CD4-positive, alpha-beta T cell treated with Interleukin-15 for 4 hours (primary cell): ENCODE measurements around the gene TECPR2.

Experiments used
- DNase-seq: peaks from one replicate; pipeline ENCODE4 v3.0.0-alpha.2; 2020; ENCODE audit warnings: low spot score

The TECPR2 gene

GRCh38 chr14:102424520-102424919 lies 61.8 kb downstream of the TECPR2 start:
- no peak for DNase-seq

- DNase-seq: no peak
Observed at GRCh38 chr14:102424923-102425322, 62.2 kb downstream of the TECPR2 start.

DNA sequence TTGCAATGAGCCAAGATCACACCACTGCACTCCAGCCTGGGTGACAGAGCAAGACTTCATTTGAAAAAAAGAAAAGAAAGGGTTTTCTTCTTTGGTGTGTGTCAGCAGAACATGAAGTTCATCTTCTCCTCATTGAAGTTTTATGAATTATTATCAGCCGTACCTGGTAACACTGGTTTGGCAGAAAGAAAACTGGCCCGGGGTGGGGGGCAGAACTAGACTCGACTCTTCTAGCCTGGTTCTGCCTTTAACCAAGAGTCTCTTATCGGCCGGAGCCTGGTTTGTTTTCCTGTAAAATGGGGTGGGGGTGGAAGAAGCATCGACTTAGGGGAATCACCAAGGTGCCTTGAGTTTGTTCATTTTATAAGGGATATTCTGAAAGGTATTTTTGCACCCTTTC lies 64.1 kb downstream of the TECPR2 start:
- DNase-seq: no peak

GRCh38 chr14:102427642-102428041 lies 64.9 kb downstream of the TECPR2 start:
- DNase-seq: no peak

DNA sequence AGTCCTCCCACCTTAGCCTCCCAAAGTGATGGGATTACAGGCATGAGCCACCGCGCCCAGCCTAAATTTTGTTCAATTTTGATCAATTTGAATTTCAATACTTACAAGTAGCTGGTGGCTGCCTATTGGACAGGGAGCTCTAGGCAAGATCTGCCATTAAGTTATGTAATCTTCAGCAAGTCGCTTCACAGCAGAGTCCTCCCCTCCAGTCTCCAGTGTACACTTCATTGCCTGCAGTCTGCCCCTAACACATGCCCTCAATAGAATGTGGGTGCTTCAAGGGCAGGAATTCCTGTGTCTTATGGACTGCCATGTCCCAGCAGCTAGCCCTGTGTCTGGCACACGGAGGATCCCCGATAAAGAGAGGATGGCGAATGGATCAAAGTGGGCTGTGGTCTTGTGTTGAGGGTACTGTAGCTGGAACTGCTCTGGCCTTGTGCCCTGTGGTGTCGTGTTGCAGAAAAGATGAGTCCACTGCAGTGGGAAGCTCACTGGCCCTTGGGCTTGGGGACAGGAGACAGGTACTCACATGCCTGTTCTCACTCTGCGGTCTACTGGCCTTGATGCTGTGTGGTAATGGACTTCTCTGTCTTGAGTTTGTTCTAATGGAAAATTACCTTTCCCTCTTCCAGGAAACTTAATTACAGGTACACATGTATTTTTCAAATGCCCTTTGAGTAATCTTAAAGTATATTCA lies 67.6 kb downstream of the TECPR2 start:
- no peak for DNase-seq

DNA sequence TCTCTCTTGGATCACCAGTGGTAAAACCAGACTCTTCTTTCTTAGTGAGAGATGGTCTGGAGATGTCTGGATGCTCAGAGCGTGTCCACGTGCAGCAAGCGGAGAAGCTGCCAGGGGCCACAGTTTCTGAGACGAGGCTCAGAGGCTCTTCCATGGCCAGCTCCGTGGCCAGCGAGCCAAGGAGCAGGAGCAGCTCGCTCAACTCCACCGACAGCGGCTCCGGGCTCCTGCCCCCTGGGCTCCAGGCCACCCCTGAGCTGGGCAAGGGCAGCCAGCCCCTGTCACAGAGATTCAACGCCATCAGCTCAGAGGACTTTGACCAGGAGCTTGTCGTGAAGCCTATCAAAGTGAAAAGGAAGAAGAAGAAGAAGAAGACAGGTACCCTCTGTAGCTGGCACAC lies 69.0 kb downstream of the TECPR2 start:
- no peak for DNase-seq

DNA sequence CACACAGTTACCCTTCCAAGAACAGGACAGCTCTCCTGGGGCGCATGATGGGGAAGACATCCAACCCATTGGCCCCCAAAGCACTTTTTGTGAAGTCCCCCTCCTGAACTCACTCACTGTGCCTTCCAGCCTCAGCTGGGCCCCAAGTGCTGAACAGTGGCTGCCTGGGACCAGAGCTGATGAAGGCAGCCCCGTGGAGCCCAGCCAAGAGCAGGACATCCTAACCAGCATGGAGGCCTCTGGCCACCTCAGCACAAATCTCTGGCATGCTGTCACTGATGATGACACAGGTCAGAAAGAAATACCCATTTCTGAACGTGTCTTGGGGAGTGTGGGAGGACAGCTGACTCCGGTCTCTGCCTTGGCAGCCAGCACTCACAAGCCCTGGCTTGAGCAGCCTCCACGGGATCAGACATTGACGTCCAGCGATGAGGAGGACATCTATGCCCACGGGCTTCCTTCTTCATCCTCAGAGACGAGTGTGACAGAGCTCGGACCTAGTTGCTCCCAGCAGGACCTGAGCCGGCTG lies 72.0 kb downstream of the TECPR2 start:
- DNase-seq: no peak

GRCh38 chr14:102437997-102438915 lies 75.5 kb downstream of the TECPR2 start:
- peak; percentile 31 for DNase-seq

- DNase-seq: no peak
Observed at GRCh38 chr14:102439556-102439955, 76.8 kb downstream of the TECPR2 start.

DNA sequence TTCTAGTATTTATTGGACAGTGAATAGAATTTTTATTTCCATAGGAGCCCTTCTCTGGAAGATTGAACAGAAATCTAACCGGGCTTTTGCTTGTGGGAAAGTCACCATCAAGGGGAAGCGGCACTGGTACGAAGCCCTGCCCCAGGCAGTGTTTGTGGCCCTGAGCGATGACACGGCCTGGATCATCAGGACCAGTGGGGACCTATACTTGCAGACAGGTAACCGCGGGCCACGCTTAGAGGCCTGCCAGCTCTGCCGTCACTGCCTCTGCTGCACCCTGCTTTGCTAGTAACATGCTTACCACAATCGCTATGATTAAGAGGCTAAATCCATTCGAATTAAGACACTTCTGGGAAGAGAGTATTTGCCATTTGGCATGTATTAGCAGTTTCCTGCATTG lies 77.7 kb downstream of the TECPR2 start:
- no peak for DNase-seq

DNA sequence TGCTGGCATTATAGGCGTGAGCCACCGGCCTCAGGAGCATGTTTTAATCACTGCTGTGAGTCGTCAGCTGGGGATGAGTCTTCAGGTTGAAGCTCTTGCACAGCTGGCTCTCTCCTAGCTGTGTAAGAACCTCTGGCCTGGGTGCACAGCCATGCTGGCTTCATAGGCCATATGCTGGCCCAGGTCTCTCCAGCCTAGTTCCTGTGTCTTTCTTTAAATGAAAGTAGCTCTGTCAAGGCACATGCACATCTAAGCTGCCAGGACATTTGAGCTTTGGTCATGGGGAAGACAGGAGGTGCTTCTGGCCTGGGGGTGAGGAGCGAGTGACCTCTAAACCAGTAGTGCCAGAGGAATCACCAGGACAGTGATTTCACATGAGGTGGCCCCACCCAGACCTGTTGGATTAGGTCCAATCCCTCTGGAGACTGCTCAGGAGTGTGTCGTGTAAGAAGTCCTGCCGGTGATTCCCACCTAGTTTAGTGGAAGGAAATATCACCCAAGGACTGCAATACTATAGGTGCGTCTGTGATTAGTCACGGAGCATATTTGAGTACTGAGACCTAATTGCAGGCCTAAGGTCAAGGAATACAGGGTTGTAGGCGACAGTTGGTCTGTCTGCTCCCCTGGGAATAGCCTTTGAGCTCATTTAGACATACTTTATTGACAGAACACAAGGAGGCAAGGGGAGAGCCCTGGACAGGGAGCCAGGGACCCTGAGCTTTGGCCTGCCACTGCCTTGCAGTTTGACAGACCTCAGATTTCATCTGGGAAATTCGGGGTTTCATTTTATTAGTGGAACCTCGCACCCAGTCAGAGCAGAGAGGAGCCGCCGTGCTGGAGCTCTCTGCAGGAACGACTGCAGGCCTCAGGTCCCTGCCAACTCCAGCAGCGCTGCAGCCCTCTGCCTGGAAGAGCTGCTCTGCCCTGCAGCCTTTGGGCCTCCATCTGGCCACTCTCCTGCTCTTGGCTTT lies 79.8 kb downstream of the TECPR2 start:
- no peak for DNase-seq

GRCh38 chr14:102445066-102445465 lies 82.3 kb downstream of the TECPR2 start:
- no peak for DNase-seq

DNA sequence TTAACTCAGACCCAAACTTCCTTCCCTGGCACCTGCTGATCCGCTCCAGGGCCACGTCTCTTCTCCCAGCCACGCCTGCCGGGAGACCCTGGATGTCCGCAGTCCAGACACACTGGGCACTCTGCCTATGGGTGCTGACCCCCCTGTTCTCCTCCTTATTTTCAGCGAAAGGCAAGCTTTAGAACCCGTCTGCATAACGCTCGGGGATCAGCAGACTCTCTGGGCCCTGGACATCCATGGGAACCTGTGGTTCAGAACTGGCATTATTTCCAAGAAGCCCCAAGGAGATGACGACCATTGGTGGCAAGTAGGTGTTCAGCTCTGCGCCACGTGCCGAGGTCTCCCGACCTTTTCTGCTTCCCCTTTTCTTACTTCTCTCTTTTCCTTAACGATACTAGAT lies 82.9 kb downstream of the TECPR2 start:
- DNase-seq: no peak

- DNase-seq: no peak
Observed at GRCh38 chr14:102450206-102451063, 87.7 kb downstream of the TECPR2 start.

GRCh38 chr14:102451064-102451352 lies 88.3 kb downstream of the TECPR2 start:
- DNase-seq: no peak

DNA sequence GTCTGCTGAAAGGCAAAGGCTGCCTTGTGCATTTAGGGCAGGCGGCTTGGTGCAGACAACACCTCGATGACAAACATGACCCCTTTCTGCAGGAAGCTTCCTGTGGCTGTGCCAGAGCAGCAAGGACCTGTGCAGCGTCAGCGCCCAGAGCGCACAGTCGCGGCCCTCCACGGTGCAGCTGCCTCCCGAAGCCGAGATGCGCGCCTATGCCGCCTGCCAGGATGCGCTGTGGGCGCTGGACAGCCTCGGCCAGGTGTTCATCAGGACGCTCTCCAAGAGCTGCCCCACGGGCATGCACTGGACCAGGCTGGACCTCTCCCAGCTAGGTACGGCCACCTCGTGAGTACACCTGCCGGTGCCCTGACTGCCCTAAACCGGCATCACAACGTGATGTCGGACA lies 89.6 kb downstream of the TECPR2 start:
- no peak for DNase-seq

DNA sequence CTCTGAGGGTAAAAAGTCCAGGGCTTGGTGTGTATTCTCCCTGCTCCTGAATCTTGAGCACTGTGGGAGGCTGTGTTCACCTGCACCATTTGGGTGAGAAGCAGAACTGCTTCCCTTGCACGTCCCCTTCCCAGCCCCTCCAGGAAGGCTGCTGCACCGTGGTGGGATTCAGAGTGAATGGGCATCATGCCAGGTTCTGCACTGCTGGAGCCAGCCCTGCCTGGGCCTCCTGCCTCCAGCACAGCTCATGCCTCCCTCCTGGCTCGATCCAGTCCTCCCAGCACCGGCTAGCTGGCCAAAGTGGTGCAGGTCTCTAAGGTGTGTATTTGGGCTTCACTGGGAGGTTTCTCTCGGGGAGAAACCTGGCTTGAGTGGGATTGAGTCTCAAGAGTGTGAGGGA lies 92.0 kb downstream of the TECPR2 start:
- no peak for DNase-seq

DNA sequence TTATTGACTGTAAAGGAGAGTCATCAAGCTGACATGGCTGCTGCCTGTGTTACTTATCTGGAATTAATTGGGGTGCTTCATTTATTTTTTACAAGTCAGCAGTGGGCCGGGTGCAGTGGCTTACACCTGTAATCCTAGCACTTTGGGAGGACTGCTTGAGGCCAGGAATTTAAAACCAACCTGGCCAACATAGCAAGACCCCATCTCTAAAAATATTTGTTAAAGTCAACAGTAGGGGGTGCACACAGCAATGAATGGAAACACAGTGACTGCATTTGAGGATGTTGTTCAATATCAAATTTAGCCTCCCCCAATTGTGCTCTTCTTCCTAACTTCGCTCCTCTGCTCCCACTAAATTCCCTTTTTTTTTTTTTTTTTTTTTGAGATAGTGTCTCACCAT lies 94.8 kb downstream of the TECPR2 start:
- DNase-seq: no peak

- no peak for DNase-seq
Observed at GRCh38 chr14:102461490-102462338, 99.0 kb downstream of the TECPR2 start.

DNA sequence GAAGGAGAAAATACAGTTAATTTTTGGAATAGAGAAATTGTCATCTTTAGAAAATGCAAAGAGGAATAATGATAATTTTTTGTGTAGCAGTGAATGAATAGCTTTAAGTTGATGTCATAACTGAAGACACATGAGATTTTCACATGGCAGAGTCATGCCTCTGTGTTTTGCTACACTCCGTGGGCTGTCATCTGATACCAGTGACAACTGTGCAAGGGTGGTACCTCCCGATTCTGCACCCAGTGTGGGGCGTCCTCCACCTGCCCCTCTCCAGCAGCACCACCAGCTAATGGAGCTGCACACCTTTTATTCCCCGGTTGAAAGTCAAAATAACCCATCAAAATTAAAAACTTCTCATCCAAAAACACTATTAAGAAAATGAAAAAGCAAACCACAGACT lies 99.7 kb downstream of the TECPR2 start:
- no peak for DNase-seq
